Measurements from ENCODE around the gene BRI3. TPM values are rescaled to one million over a fixed set of nuclear protein-coding genes. Genes with fewer than 3 reads are reported as not detected.

BRI3 gene
- total RNA-seq, 2 experiments from 2014 or later, result 38.3 to 43.5 TPM

GRCh38 chr7:98266840-98267239 lies 14.6 kb upstream of the BRI3 start:
- no peaks in the 10 kb centered on the region for H3K9me3 Mint-ChIP-seq (ENCODE audit: low read depth)
- CTCF ChIA-PET, result interaction anchor here (0.7 to 1.6 kb wide), 3 partner anchors 11 to 1267 kb away, joined by 3 to 7 read pairs (median 4); partner anchors contain the start of gene BAIAP2L1
- H3K4me1 Mint-ChIP-seq, result no peaks in the 10 kb centered on the region
- H3K27me3 Mint-ChIP-seq, result no peaks in the 10 kb centered on the region
- H3K27ac Mint-ChIP-seq, result no peak overlapping the region
- DNase-seq (no peak), ATAC-seq (no peak)
- no peak overlapping the region for H3K4me3 Mint-ChIP-seq
- H3K36me3 Mint-ChIP-seq, result peaks cover 16% of the 10 kb centered on the region

DNA sequence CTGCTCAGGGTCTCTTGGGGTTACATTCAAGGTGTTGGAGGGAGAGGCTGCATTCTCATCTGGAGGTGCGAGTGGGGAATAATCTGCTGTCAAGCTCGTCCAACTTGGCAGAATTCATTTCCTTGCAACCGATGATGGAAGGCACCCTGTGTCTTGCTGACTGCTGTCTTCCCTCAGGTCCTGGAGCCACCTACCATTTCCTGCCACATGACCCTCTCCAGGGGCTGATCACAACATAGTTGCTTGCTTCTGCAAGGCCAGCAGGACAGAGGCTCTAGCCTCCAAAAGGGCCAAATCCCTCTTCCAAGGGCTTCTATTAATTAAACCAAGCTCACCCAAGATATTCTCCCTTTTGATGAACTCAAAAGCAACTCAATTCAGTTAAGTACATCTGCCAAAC lies 14.2 kb upstream of the BRI3 start:
- no peak overlapping the region for H3K4me3 Mint-ChIP-seq
- peaks cover 13% of the 10 kb centered on the region for H3K36me3 Mint-ChIP-seq
- no peak for DNase-seq
- no peak overlapping the region for H3K27ac Mint-ChIP-seq
- no peaks in the 10 kb centered on the region for H3K27me3 Mint-ChIP-seq
- H3K9me3 Mint-ChIP-seq (ENCODE audit: low read depth), result no peaks in the 10 kb centered on the region
- no peaks in the 10 kb centered on the region for H3K4me1 Mint-ChIP-seq
- ATAC-seq, result no peak
- CTCF ChIA-PET, result interaction anchor here (0.7 to 1.6 kb wide), 3 partner anchors 11 to 1267 kb away, joined by 3 to 7 read pairs (median 4); partner anchors contain the start of gene BAIAP2L1

DNA sequence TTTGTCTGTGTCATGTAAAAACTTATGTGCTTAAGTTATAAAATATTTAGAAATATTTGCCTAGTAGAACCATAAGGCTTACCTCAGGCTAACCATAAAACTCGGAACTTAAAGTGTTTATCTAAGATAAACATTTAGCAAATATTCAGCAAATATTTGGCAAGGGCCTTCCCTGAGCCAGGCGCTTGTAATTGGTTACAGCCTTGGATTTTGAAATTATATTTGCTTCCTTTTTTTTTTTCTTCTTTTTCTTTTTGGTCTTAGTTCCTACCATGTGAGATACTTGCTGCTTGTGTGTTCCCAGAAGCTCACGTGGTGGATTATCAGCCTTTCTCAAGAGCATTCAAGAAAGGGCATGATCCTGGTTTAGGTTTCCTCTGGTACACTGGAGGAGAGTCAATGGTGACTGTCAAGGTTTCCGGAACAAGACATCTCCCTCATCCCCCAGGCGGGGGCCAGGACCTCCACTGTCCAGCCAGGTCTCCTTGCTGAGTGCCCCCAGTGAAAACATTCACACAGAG lies 5.2 kb upstream of the BRI3 start:
- H3K27me3 Mint-ChIP-seq, result no peaks in the 10 kb centered on the region
- H3K27ac Mint-ChIP-seq, result no peak overlapping the region
- no peaks in the 10 kb centered on the region for H3K36me3 Mint-ChIP-seq
- DNase-seq (no peak), ATAC-seq (no peak)
- CTCF ChIA-PET, result no interaction called here
- H3K4me1 Mint-ChIP-seq, result peaks cover 4% of the 10 kb centered on the region
- H3K4me3 Mint-ChIP-seq, result no peak overlapping the region
- H3K9me3 Mint-ChIP-seq (ENCODE audit: low read depth), result no peaks in the 10 kb centered on the region

DNA sequence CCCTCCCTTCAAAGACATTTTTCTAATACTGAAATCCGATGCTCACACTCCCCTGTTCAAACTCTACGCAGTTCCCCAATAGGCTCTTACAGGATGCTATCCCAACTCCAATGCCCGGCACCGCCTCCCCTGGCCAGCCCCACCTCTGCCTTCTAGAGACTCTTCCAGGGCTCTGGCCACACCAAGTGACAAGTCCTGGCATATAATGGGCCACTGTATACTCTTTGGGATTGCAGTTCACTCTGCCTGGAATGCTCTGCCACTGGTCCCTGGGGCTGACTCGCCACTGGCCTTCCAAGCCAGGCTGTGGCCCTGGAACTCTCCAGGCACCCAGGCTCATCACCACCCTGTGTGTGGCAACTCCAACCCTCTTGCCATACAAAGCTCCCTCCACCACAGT lies 3.1 kb upstream of the BRI3 start:
- DNase-seq (no peak), ATAC-seq (no peak)
- CTCF ChIA-PET, result no interaction called here
- H3K36me3 Mint-ChIP-seq, result peaks cover 4% of the 10 kb centered on the region
- H3K27me3 Mint-ChIP-seq, result no peaks in the 10 kb centered on the region
- no peaks in the 10 kb centered on the region for H3K9me3 Mint-ChIP-seq (ENCODE audit: low read depth)
- no peak overlapping the region for H3K4me3 Mint-ChIP-seq
- H3K4me1 Mint-ChIP-seq, result peaks cover 15% of the 10 kb centered on the region
- no peak overlapping the region for H3K27ac Mint-ChIP-seq

DNA sequence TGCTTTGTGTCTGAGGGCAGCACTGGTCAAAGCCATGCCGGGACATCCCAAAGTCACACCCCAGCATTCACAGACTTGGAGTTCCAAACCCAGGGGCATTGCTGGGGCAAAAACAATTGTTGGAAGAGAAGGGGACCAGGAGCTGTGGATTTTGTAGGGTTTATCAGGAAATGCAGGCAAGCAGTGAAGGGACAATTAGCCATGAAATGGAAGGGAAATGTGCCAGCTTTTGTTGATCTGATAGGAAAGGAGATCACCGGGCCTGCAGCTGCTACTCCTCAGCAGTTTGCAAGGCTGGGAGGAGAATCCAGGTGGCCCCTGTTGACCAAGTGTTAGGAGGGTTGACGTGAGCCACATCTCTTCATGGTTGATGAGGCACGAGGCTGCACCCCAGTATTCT lies 2.5 kb upstream of the BRI3 start:
- ATAC-seq (no peak), DNase-seq (no peak)
- CTCF ChIA-PET, result no interaction called here
- no peak overlapping the region for H3K4me3 Mint-ChIP-seq
- H3K36me3 Mint-ChIP-seq, result peaks cover 4% of the 10 kb centered on the region
- peaks cover 15% of the 10 kb centered on the region for H3K4me1 Mint-ChIP-seq
- no peaks in the 10 kb centered on the region for H3K27me3 Mint-ChIP-seq
- no peak overlapping the region for H3K27ac Mint-ChIP-seq
- no peaks in the 10 kb centered on the region for H3K9me3 Mint-ChIP-seq (ENCODE audit: low read depth)

- Mint-ChIP-seq H3K4me3 (peak overlapping the region; percentile 69), H3K9me3 (ENCODE audit: low read depth) (no peaks in the 10 kb centered on the region), H3K27me3 (no peaks in the 10 kb centered on the region), H3K4me1 (peaks cover 16% of the 10 kb centered on the region), H3K36me3 (peaks cover 4% of the 10 kb centered on the region), H3K27ac (peak overlapping the region; percentile 73)
- CTCF ChIA-PET, result interaction anchor here (0.6 to 1.3 kb wide), 5 partner anchors 20 to 268 kb away, joined by 3 read pairs; partner anchors contain the start of gene BAIAP2L1
- ATAC-seq, result no peak
- DNase-seq, result no peak
Measured at GRCh38 chr7:98280296-98280695, 1.2 kb upstream of the BRI3 start.

DNA sequence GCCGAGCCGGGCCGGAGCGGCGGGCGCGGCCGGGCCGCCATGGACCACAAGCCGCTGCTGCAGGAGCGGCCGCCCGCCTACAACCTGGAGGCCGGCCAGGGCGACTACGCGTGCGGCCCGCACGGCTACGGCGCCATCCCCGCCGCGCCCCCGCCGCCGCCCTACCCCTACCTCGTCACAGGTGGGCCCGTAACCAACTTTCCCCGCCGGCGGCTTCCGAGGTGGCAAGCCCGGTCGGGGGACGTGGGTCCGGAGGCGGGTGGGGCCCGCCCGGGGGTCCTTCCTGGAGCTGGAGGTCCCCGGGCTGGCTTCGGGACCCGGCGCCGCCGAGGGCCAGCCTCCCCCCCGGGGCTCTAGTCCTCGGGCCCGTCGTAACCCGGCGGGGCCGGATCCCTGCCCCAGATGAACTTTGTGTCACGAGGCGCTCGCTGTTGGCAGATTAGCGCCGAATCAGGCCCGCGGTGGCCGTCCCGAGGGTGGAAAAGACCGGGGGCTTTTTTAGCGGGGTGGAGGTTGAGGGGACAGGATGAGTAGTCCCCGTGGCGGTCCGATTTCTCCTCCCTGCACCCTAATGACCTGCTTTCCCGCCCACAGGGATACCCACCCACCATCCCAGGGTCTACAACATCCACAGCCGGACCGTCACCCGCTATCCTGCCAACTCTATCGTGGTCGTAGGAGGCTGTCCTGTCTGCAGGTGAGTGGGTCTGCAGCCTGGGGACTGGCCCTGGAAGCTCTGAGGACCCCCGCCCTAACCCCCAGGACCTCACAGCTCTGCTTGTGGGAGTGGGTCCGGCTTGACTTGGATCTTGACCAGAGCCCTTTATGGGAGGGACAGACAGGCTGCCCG lies 496 bp downstream of the BRI3 start:
- H3K27me3 Mint-ChIP-seq, result no peaks in the 10 kb centered on the region
- H3K9me3 Mint-ChIP-seq (ENCODE audit: low read depth), result no peaks in the 10 kb centered on the region
- peaks cover 4% of the 10 kb centered on the region for H3K36me3 Mint-ChIP-seq
- peak overlapping the region; percentile 72 for H3K4me3 Mint-ChIP-seq
- ATAC-seq, result peak; percentile 34
- peak; percentile 53 for DNase-seq
- CTCF ChIA-PET, result no interaction called here
- peaks cover 16% of the 10 kb centered on the region for H3K4me1 Mint-ChIP-seq
- H3K27ac Mint-ChIP-seq, result peak overlapping the region; percentile 70

- H3K4me3 Mint-ChIP-seq, result peak overlapping the region; percentile 72
- H3K4me1 Mint-ChIP-seq, result peaks cover 16% of the 10 kb centered on the region
- H3K9me3 Mint-ChIP-seq (ENCODE audit: low read depth), result no peaks in the 10 kb centered on the region
- no peak for DNase-seq
- no peaks in the 10 kb centered on the region for H3K27me3 Mint-ChIP-seq
- peaks cover 4% of the 10 kb centered on the region for H3K36me3 Mint-ChIP-seq
- CTCF ChIA-PET, result no interaction called here
- H3K27ac Mint-ChIP-seq, result peak overlapping the region; percentile 41
- no peak for ATAC-seq
Measured at GRCh38 chr7:98282703-98283102, 1.2 kb downstream of the BRI3 start.

DNA sequence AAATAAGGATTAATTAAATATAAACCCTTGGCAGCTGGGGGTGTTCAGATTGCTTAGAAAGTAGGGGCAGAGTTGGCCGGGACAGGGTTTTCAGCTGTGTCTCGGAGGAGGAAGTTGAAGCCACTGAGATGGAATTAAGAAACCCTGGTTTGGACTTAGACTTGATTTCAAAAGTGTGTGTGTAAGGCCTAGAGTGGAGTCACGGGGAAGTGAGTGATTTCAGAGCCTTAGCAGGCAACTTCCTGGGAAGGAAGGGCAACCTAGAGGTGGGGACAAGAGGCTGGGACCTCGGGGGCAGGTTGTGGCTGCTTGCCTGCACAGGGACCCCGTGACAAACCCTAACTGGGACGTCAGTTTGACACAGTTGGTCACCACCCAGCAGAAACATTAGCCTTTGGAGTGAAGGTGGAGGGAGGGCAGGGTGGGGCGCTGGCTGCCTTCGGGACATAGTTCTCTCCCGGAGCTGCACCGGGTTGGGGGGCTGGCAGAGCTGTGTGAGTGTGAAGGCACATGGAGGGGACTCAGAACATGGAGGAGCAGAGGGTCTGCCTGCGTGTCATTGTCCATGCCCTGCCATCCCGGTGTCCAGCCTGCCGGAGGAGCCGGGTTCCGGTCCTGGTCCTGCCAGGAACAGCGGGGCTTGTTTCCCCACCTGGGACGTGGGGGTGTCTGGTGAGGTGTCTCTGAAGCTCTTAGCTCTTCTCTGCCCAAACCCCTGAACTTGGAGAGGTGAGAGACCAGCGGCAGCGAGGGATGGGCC lies 1.8 kb downstream of the BRI3 start:
- no peak overlapping the region for H3K27ac Mint-ChIP-seq
- H3K9me3 Mint-ChIP-seq (ENCODE audit: low read depth), result no peaks in the 10 kb centered on the region
- no peak for ATAC-seq
- H3K27me3 Mint-ChIP-seq, result no peaks in the 10 kb centered on the region
- peak overlapping the region; percentile 72 for H3K4me3 Mint-ChIP-seq
- DNase-seq, result no peak
- CTCF ChIA-PET, result no interaction called here
- peaks cover 4% of the 10 kb centered on the region for H3K36me3 Mint-ChIP-seq
- H3K4me1 Mint-ChIP-seq, result peaks cover 16% of the 10 kb centered on the region

- Mint-ChIP-seq H3K4me3 (no peak overlapping the region), H3K9me3 (ENCODE audit: low read depth) (no peaks in the 10 kb centered on the region), H3K36me3 (peaks cover 4% of the 10 kb centered on the region), H3K27ac (no peak overlapping the region), H3K27me3 (no peaks in the 10 kb centered on the region), H3K4me1 (peaks cover 18% of the 10 kb centered on the region)
- DNase-seq (no peak), ATAC-seq (no peak)
- CTCF ChIA-PET, result no interaction called here
Measured at GRCh38 chr7:98283887-98284222, 2.4 kb downstream of the BRI3 start.

DNA sequence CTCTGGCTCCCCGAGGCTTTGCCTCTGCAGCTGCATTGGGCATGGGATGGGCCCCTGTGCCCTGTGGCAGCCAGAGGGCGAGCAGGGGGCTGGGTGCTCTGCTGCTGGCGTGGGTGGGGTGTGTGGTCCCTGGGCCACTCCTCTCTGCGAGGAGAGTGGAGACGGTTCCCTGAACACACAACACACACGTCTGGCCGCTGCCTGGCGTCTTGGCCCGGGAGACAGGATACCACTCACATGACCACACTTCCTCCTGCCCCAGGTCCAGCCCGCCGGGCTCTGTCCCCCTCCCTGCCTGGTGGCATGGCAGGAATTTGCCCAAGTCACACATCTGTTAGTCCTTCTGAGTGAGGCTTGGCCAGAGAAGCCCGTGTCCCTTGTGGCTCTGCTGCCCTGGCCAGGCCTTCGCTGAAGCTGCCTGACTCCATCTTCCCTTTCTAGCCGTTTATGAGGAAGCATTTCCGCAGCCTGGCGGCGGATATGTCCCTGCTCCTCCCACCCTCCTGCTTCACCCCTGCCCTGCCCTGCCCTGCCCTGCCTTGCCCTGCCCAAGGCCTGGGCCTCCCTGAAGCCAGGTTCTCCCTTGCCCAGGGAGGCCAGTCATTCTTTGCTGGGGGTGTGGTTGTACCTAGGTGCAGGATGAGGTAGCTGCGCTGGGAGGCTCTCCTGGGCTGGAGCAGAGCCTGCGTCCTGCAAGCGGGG lies 3.0 kb downstream of the BRI3 start:
- Mint-ChIP-seq H3K36me3 (peaks cover 4% of the 10 kb centered on the region), H3K27me3 (no peaks in the 10 kb centered on the region), H3K9me3 (ENCODE audit: low read depth) (no peaks in the 10 kb centered on the region), H3K27ac (no peak overlapping the region), H3K4me1 (peaks cover 18% of the 10 kb centered on the region), H3K4me3 (no peak overlapping the region)
- ATAC-seq (no peak), DNase-seq (no peak)
- CTCF ChIA-PET, result no interaction called here

DNA sequence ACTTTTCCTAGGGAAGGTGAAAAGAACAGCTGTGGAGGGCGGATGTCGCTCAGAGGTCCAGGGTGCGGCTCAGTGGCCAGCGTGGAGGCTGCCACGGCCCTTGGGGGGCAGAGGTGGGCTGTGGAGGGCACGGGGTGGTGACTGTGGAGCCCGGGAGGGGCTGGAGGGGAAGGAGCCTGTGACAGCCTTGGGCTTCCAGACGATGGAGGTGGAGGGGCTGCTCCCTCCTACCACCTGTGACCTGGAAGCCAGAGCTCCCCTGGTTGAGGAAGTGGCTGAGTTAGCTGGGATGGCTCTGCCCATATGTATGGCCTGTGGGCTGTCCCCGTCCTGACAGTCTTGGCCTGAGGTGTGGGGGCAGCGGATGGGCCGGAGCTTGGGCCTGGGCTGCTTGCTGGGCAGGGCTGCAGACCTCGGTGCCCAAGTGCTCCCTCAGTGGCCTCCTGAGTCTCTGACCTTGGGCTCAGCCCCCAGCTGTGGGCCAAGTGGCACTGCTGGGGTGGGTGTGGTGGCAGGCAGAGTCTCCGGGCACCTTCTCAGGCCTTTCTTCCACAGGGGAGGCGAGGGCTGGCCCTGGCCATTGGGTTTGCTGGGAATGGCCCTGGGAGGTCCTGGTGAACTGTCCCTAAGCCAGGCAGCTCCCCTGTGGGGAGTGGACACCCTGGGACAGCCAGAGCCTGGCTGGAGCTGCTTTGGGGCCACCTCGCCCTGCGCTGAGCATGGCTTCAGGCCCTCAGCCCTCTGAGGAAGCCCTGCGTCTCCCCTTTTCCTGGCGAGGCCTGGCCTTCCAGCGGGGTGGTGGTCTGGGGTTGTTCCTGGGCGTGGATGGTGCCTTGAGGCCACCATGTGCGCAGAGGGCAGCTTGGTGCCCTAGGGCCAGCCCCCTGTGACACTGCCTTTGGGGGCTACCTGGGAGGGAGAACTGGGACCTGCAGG lies 3.9 kb downstream of the BRI3 start:
- Mint-ChIP-seq H3K36me3 (peaks cover 4% of the 10 kb centered on the region), H3K27ac (no peak overlapping the region), H3K27me3 (no peaks in the 10 kb centered on the region), H3K9me3 (ENCODE audit: low read depth) (no peaks in the 10 kb centered on the region), H3K4me1 (peaks cover 18% of the 10 kb centered on the region), H3K4me3 (no peak overlapping the region)
- CTCF ChIA-PET, result no interaction called here
- ATAC-seq (no peak), DNase-seq (no peak)

All from activated CD8-positive, alpha-beta memory T cell treated with anti-CD3 and anti-CD28 coated beads, Interleukin-2, amount 10 ng/mL, durations not matched to agents 7 days and 5 days (primary cell).